Activated CD4-positive, alpha-beta T cell treated with anti-CD3 and anti-CD28 coated beads, Interleukin-2, Interleukin-6, amounts not matched to agents 100 ng/mL and 50 ng/mL, durations not matched to agents 16 hours and 8 hours (primary cell): Measurements from ENCODE around the gene F12.

Experiments used
- DNase-seq: peaks from one replicate; pipeline ENCODE4 v3.0.0-alpha.2; 2020

Gene F12

GRCh38 chr5:177410575-177410974, 1.2 kb upstream of the F12 start:
- DNase-seq = no peak

- no peak for DNase-seq
Measured at GRCh38 chr5:177405805-177406204, 3.6 kb downstream of the F12 start.

GRCh38 chr5:177405312-177405711, 4.1 kb downstream of the F12 start:
- no peak for DNase-seq

- DNase-seq = no peak
Measured at GRCh38 chr5:177404641-177405179, 4.7 kb downstream of the F12 start.

- peak; percentile 89 for DNase-seq
Measured at GRCh38 chr5:177403792-177404640, 5.3 kb downstream of the F12 start.

- DNase-seq = peak; percentile 41
Measured at GRCh38 chr5:177403102-177403791, 6.1 kb downstream of the F12 start.

GRCh38 chr5:177402271-177403043, 6.9 kb downstream of the F12 start:
- peak; percentile 68 for DNase-seq

GRCh38 chr5:177399997-177400868, 9.1 kb downstream of the F12 start, which contains the start of gene PFN3:
Gene PFN3, minus strand, starts transcription at chr5:177400661. Its CDS starts 85 bp downstream, at chr5:177400576.
- DNase-seq = no peak

GRCh38 chr5:177397875-177398390, 11.4 kb downstream of the F12 start:
- no peak for DNase-seq

GRCh38 chr5:177396807-177397206, 12.6 kb downstream of the F12 start:
- no peak for DNase-seq

GRCh38 chr5:177396078-177396477, 13.3 kb downstream of the F12 start:
- no peak for DNase-seq

GRCh38 chr5:177393990-177394389, 15.4 kb downstream of the F12 start:
- no peak for DNase-seq

GRCh38 chr5:177393206-177393765, 16.1 kb downstream of the F12 start:
- DNase-seq = no peak

GRCh38 chr5:177392765-177393164, 16.6 kb downstream of the F12 start:
- no peak for DNase-seq

- DNase-seq = peak; percentile 94
Measured at GRCh38 chr5:177390363-177391300, 18.7 kb downstream of the F12 start.

- DNase-seq = peak; percentile 74
Measured at GRCh38 chr5:177389241-177390169, 19.9 kb downstream of the F12 start.

GRCh38 chr5:177388521-177389052, 20.8 kb downstream of the F12 start:
- no peak for DNase-seq

GRCh38 chr5:177387405-177387804, 22.0 kb downstream of the F12 start:
- no peak for DNase-seq

GRCh38 chr5:177386542-177386941, 22.8 kb downstream of the F12 start:
- no peak for DNase-seq
